ENCODE measurements around the gene CAMTA1. TPM values are rescaled to one million over a fixed set of nuclear protein-coding genes. Genes with fewer than 3 reads are reported as not detected.

Gene CAMTA1
- total and polyA plus RNA-seq, 2 experiments from 2014 or later: 89.0 to 145 TPM

- Histone ChIP-seq H3K79me2 (no peaks in the 10 kb centered on the region), H3K9me3 (ENCODE audit: low read depth) (no peaks in the 10 kb centered on the region), H4K20me1 (ENCODE audit: insufficient read depth, poor library complexity, severe bottlenecking) (no peaks in the 10 kb centered on the region), H3K4me1 (ENCODE audit: insufficient read depth) (no peaks in the 10 kb centered on the region), H3K36me3 (replicated peaks; ENCODE audit: insufficient read depth, low read depth) (no peaks in the 10 kb centered on the region), H3K9me2 (replicated peaks; ENCODE audit: insufficient read depth) (no peaks in the 10 kb centered on the region), H3K27me3 (no peaks in the 10 kb centered on the region), H3K4me2 (no peak overlapping the region), H3K4me3 (no peak overlapping the region), H2AFZ (no peak overlapping the region), H3K27ac (no peak overlapping the region)
- 98% methylated on average over 2 of the region's 2 CpGs for WGBS (ENCODE audit: low lambda C conversion rate, missing lambda C conversion rate)
- DNase-seq (ENCODE audit: low spot score): no peak
- TF ChIP-seq EZH2 (IDR thresholded peaks at IDR 0.05; ENCODE audit: borderline replicate concordance): no peak
- no peak for TF ChIP-seq EZH2phosphoT487 (IDR thresholded peaks at IDR 0.05; ENCODE audit: low read depth, severe bottlenecking, unreplicated experiment)
- TF ChIP-seq CTCF (IDR thresholded peaks at IDR 0.05; ENCODE audit: poor library complexity): no peak
Observed at GRCh38 chr1:6886523-6886922, 101.3 kb downstream of the CAMTA1 start.

GRCh38 chr1:6888268-6888667, 103.0 kb downstream of the CAMTA1 start:
- Histone ChIP-seq H3K36me3 (replicated peaks; ENCODE audit: insufficient read depth, low read depth) (no peaks in the 10 kb centered on the region), H3K27ac (no peak overlapping the region), H3K4me3 (no peak overlapping the region), H3K4me2 (no peak overlapping the region), H3K79me2 (no peaks in the 10 kb centered on the region), H2AFZ (no peak overlapping the region), H4K20me1 (ENCODE audit: insufficient read depth, poor library complexity, severe bottlenecking) (no peaks in the 10 kb centered on the region), H3K4me1 (ENCODE audit: insufficient read depth) (no peaks in the 10 kb centered on the region), H3K9me2 (replicated peaks; ENCODE audit: insufficient read depth) (no peaks in the 10 kb centered on the region), H3K27me3 (no peaks in the 10 kb centered on the region), H3K9me3 (ENCODE audit: low read depth) (no peaks in the 10 kb centered on the region)
- DNase-seq (ENCODE audit: low spot score): no peak
- TF ChIP-seq EZH2phosphoT487 (IDR thresholded peaks at IDR 0.05; ENCODE audit: low read depth, severe bottlenecking, unreplicated experiment) (no peak), CTCF (IDR thresholded peaks at IDR 0.05; ENCODE audit: poor library complexity) (no peak), EZH2 (IDR thresholded peaks at IDR 0.05; ENCODE audit: borderline replicate concordance) (no peak)
- 89% methylated on average over 3 of the region's 3 CpGs for WGBS (ENCODE audit: low lambda C conversion rate, missing lambda C conversion rate)

GRCh38 chr1:6888870-6889269, 103.6 kb downstream of the CAMTA1 start:
- DNase-seq (ENCODE audit: low spot score): no peak
- Histone ChIP-seq H3K27ac (no peak overlapping the region), H3K79me2 (no peaks in the 10 kb centered on the region), H2AFZ (no peak overlapping the region), H3K9me2 (replicated peaks; ENCODE audit: insufficient read depth) (no peaks in the 10 kb centered on the region), H3K4me1 (ENCODE audit: insufficient read depth) (no peaks in the 10 kb centered on the region), H3K27me3 (no peaks in the 10 kb centered on the region), H3K4me3 (no peak overlapping the region), H3K4me2 (no peak overlapping the region), H3K36me3 (replicated peaks; ENCODE audit: insufficient read depth, low read depth) (no peaks in the 10 kb centered on the region), H3K9me3 (ENCODE audit: low read depth) (no peaks in the 10 kb centered on the region), H4K20me1 (ENCODE audit: insufficient read depth, poor library complexity, severe bottlenecking) (no peaks in the 10 kb centered on the region)
- WGBS (ENCODE audit: low lambda C conversion rate, missing lambda C conversion rate): 85% methylated on average over 2 of the region's 2 CpGs
- TF ChIP-seq CTCF (IDR thresholded peaks at IDR 0.05; ENCODE audit: poor library complexity): no peak
- no peak for TF ChIP-seq EZH2phosphoT487 (IDR thresholded peaks at IDR 0.05; ENCODE audit: low read depth, severe bottlenecking, unreplicated experiment)
- no peak for TF ChIP-seq EZH2 (IDR thresholded peaks at IDR 0.05; ENCODE audit: borderline replicate concordance)

Data from hepatocyte (in vitro differentiated cells).